H9 (cell line): ENCODE data around the gene FBXO28. TPM values are rescaled to one million over a fixed set of nuclear protein-coding genes. Genes with fewer than 3 reads are reported as not detected.

Source experiments
- DNase-seq: peaks from one replicate; pipeline ENCODE4 v3.0.0-alpha.2; 2017
- H2AFZ ChIP-seq: one replicate; pipeline ENCODE4 v1.6.1; 2013; ENCODE audit warnings: mild to moderate bottlenecking, low read length, control low read depth, moderate library complexity
- H2AK5ac ChIP-seq: 2 replicates; pipeline ENCODE4 v1.6.1; 2013; ENCODE audit warnings: low read length, control low read depth, mixed read lengths; ENCODE audit not compliant: insufficient read length
- H2BK120ac ChIP-seq: one replicate; pipeline ENCODE4 v1.6.1; 2013; ENCODE audit warnings: low read depth, mild to moderate bottlenecking, low read length, control low read depth, inconsistent platforms; ENCODE audit not compliant: poor library complexity, severe bottlenecking
- H2BK12ac ChIP-seq: 2 replicates; pipeline ENCODE4 v1.6.1; 2013; ENCODE audit warnings: low read length, control low read depth, mixed read lengths, low read depth; ENCODE audit not compliant: insufficient read length
- H2BK15ac ChIP-seq: 2 replicates; pipeline ENCODE4 v1.6.1; 2013; ENCODE audit warnings: low read depth, low read length, control low read depth
- H2BK20ac ChIP-seq: one replicate; pipeline ENCODE4 v1.6.1; 2013; ENCODE audit warnings: low read depth, mild to moderate bottlenecking, low read length, control low read depth, inconsistent platforms; ENCODE audit not compliant: poor library complexity, severe bottlenecking
- H2BK5ac ChIP-seq: 2 replicates; pipeline ENCODE4 v1.6.1; 2013; ENCODE audit warnings: low read length, control low read depth, mixed read lengths; ENCODE audit not compliant: insufficient read length
- H3K14ac ChIP-seq: 2 replicates; pipeline ENCODE4 v1.6.1; 2013; ENCODE audit warnings: low read length, control low read depth; ENCODE audit not compliant: insufficient read depth
- H3K18ac ChIP-seq: 2 replicates; pipeline ENCODE4 v1.6.1; 2013; ENCODE audit warnings: low read depth, mild to moderate bottlenecking, mixed read lengths, low read length, control low read depth; ENCODE audit not compliant: insufficient read length
- H3K23ac ChIP-seq: 2 replicates; pipeline ENCODE4 v1.6.1; 2013; ENCODE audit warnings: low read length, control low read depth, mixed read lengths, low read depth; ENCODE audit not compliant: insufficient read length
- H3K23me2 ChIP-seq: 2 replicates; pipeline ENCODE4 v1.6.1; 2013; ENCODE audit warnings: low read depth, mild to moderate bottlenecking, mixed read lengths, low read length, control low read depth; ENCODE audit not compliant: insufficient read length, poor library complexity, severe bottlenecking
- H3K27ac ChIP-seq: 2 replicates; pipeline ENCODE4 v1.5.1; 2013; ENCODE audit warnings: low read length, control low read depth, mixed read lengths, low read depth; ENCODE audit not compliant: insufficient read length
- H3K27me3 ChIP-seq: 2 replicates; pipeline ENCODE4 v1.6.1; 2013; ENCODE audit warnings: low read length, control low read depth, inconsistent platforms; ENCODE audit not compliant: insufficient read depth
- H3K4ac ChIP-seq: 2 replicates; pipeline ENCODE4 v1.6.1; 2013; ENCODE audit warnings: low read depth, mild to moderate bottlenecking, control low read depth, inconsistent platforms, low read length, moderate library complexity
- H3K4me1 ChIP-seq: 2 replicates; pipeline ENCODE4 v1.6.1; 2013; ENCODE audit warnings: low read length, control low read depth, inconsistent platforms; ENCODE audit not compliant: insufficient read depth
- H3K4me2 ChIP-seq: 2 replicates; pipeline ENCODE4 v1.6.1; 2013; ENCODE audit warnings: low read length, control low read depth, mixed read lengths; ENCODE audit not compliant: insufficient read length, insufficient read depth
- H3K56ac ChIP-seq: 2 replicates; pipeline ENCODE4 v1.6.1; 2013; ENCODE audit warnings: low read depth, mild to moderate bottlenecking, mixed read lengths, low read length, control low read depth; ENCODE audit not compliant: insufficient read length
- H3K79me1 ChIP-seq: 2 replicates; pipeline ENCODE4 v1.6.1; 2013; ENCODE audit warnings: low read depth, mild to moderate bottlenecking, moderate library complexity, low read length, control low read depth, inconsistent platforms; ENCODE audit not compliant: insufficient read depth, poor library complexity, severe bottlenecking
- H3K79me2 ChIP-seq: 2 replicates; pipeline ENCODE4 v1.6.1; 2013; ENCODE audit warnings: low read length, control low read depth, inconsistent platforms; ENCODE audit not compliant: insufficient read depth
- H3K9ac ChIP-seq: 2 replicates; pipeline ENCODE4 v1.6.1; 2013; ENCODE audit warnings: low read length, control low read depth, mixed read lengths; ENCODE audit not compliant: insufficient read length; ENCODE audit errors: extremely low read depth
- H3K9me3 ChIP-seq: one replicate; pipeline ENCODE4 v1.6.1; 2013; ENCODE audit warnings: low read depth, low read length, inconsistent platforms; ENCODE audit not compliant: control insufficient read depth
- H3T11ph ChIP-seq: one replicate; pipeline ENCODE4 v1.6.1; 2013; ENCODE audit warnings: mild to moderate bottlenecking, low read length, control low read depth, inconsistent platforms
- H4K20me1 ChIP-seq: one replicate; pipeline ENCODE4 v1.6.1; 2013; ENCODE audit not compliant: control insufficient read depth, insufficient read length, insufficient read depth
- H4K5ac ChIP-seq: 2 replicates; pipeline ENCODE4 v1.6.1; 2013; ENCODE audit warnings: low read depth, mild to moderate bottlenecking, mixed read lengths, low read length, control low read depth; ENCODE audit not compliant: insufficient read length
- H4K8ac ChIP-seq: replicated peaks from 2 replicates; pipeline ENCODE4 v1.6.1; 2013; ENCODE audit warnings: low read length, control low read depth, mixed read lengths, low read depth; ENCODE audit not compliant: insufficient read length
- H4K91ac ChIP-seq: 2 replicates; pipeline ENCODE4 v1.6.1; 2013; ENCODE audit warnings: low read depth, mild to moderate bottlenecking, moderate library complexity, mixed read lengths, low read length, control low read depth; ENCODE audit not compliant: insufficient read length
- H3K27ac Mint-ChIP-seq, 3 experiments: 2 replicates in 2 of 3; 3 replicates in 1 of 3; pipeline ENCODE4 v1.8.0; 2020 to 2021; ENCODE audit warnings: mixed read lengths in 3 of 3, mild to moderate bottlenecking in 1 of 3, moderate library complexity in 1 of 3
- H3K27me3 Mint-ChIP-seq: 2 replicates; pipeline ENCODE4 v1.8.0; 2021; ENCODE audit warnings: low read depth, mild to moderate bottlenecking, moderate library complexity, mixed read lengths
- H3K36me3 Mint-ChIP-seq, 3 experiments: 2 replicates in 2 of 3; 3 replicates in 1 of 3; pipeline ENCODE4 v1.8.0; 2020 to 2021; ENCODE audit warnings: low read depth in 3 of 3, mixed read lengths in 3 of 3; ENCODE audit not compliant: insufficient read depth in 1 of 3
- H3K4me1 Mint-ChIP-seq, 2 experiments: 2 replicates each; pipeline ENCODE4 v1.8.0; 2020; ENCODE audit warnings: mixed read lengths in 2 of 2
- H3K4me3 Mint-ChIP-seq, 2 experiments: 2 replicates in 1 of 2; 3 replicates in 1 of 2; pipeline ENCODE4 v1.8.0; 2020 to 2021; ENCODE audit warnings: mild to moderate bottlenecking in 2 of 2, mixed read lengths in 2 of 2, moderate library complexity in 1 of 2
- H3K9me3 Mint-ChIP-seq, 2 experiments: 2 replicates in 1 of 2; 3 replicates in 1 of 2; pipeline ENCODE4 v1.8.0; 2020; ENCODE audit warnings: mild to moderate bottlenecking in 2 of 2, mixed read lengths in 2 of 2, moderate library complexity in 1 of 2
- CTCF ChIP-seq: fragments of 200-600 bp; sonication (generic); conservative IDR thresholded peaks from 3 replicates; pipeline ENCODE4 v1.8.0; 2021; ENCODE audit warnings: antibody characterized with exemption, mild to moderate bottlenecking
- WGBS: extraction: QIAGEN DNeasy Blood & Tissue Kit; methylation state at CpG from one replicate; pipeline ENCODE4 v1.1.7; 2013; ENCODE audit warnings: missing lambda C conversion rate, low lambda C conversion rate, mixed read lengths; ENCODE audit not compliant: insufficient read length; ENCODE audit errors: extremely low coverage; 5-methylcytosine and 5-hydroxymethylcytosine counted together
- total RNA-seq: library from RNA; stranded (reverse); gene quantifications from 2 replicates; pipeline ENCODE4 v1.2.1, GENCODE V29; 2021

Gene FBXO28
- total RNA-seq, 1 experiment from 2014 or later = 55.0 TPM

GRCh38 chr1:224067621-224068457 is 46.1 kb upstream of the FBXO28 start:
- Histone ChIP-seq H3K79me2 (no peaks in the 10 kb centered on the region), H4K5ac (no peak overlapping the region), H3T11ph (no peak overlapping the region), H3K23me2 (no peaks in the 10 kb centered on the region), H2BK5ac (no peak overlapping the region), H3K56ac (no peak overlapping the region), H3K14ac (no peak overlapping the region), H3K4me2 (no peak overlapping the region), H2AFZ (no peak overlapping the region), H2BK120ac (no peak overlapping the region), H2BK15ac (no peak overlapping the region), H3K18ac (no peak overlapping the region), H2BK20ac (no peak overlapping the region), H3K79me1 (no peaks in the 10 kb centered on the region), H4K8ac (no peak overlapping the region), H2BK12ac (no peak overlapping the region), H3K4me1 (no peaks in the 10 kb centered on the region; the same call in 1 of the 2 replicates), H4K20me1 (no peaks in the 10 kb centered on the region), H4K91ac (no peak overlapping the region), H3K27ac (no peak overlapping the region), H3K23ac (no peak overlapping the region), H3K4ac (no peak overlapping the region), H2AK5ac (no peak overlapping the region), H3K9ac (no peak overlapping the region), H3K9me3 (peaks cover 3% of the 10 kb centered on the region), H3K27me3 (no peaks in the 10 kb centered on the region)
- Mint-ChIP-seq H3K9me3 (peaks cover 3 to 7% of the 10 kb centered on the region in 2 experiments; a peak in 2 of 5 replicates), H3K36me3 (peaks cover 0 to 13% (median 0%) of the 10 kb centered on the region in 3 experiments; a peak in 1 of 7 replicates), H3K4me1 (peaks cover 20 to 27% of the 10 kb centered on the region in 2 experiments), H3K4me3 (no peak overlapping the region), H3K27ac (no peak overlapping the region), H3K27me3 (no peaks in the 10 kb centered on the region; the same call in 1 of the 2 replicates)
- no CpG with 5 or more reads among the region's 3 CpGs for WGBS
- TF ChIP-seq CTCF = no peak
- no peak for DNase-seq
